Activated CD4-positive, CD25-positive, alpha-beta regulatory T cell (primary cell): ENCODE results near the gene TMEM14A.

Source experiments
- DNase-seq, 4 experiments: peaks; one replicate each; lab custom pipeline; 2025; lab: John Stamatoyannopoulos, UW

Gene TMEM14A

GRCh38 chr6:52736145-52736544 is 65.2 kb downstream of the TMEM14A start:
- DNase-seq: no peak
